ENCODE measurements around the gene ZNF469. TPM values are rescaled to one million over a fixed set of nuclear protein-coding genes. Genes with fewer than 3 reads are reported as not detected.

ZNF469 gene
- total RNA-seq, 4 donors from 2014 or later: 0.03 to 0.16 (median 0.07) TPM

DNA sequence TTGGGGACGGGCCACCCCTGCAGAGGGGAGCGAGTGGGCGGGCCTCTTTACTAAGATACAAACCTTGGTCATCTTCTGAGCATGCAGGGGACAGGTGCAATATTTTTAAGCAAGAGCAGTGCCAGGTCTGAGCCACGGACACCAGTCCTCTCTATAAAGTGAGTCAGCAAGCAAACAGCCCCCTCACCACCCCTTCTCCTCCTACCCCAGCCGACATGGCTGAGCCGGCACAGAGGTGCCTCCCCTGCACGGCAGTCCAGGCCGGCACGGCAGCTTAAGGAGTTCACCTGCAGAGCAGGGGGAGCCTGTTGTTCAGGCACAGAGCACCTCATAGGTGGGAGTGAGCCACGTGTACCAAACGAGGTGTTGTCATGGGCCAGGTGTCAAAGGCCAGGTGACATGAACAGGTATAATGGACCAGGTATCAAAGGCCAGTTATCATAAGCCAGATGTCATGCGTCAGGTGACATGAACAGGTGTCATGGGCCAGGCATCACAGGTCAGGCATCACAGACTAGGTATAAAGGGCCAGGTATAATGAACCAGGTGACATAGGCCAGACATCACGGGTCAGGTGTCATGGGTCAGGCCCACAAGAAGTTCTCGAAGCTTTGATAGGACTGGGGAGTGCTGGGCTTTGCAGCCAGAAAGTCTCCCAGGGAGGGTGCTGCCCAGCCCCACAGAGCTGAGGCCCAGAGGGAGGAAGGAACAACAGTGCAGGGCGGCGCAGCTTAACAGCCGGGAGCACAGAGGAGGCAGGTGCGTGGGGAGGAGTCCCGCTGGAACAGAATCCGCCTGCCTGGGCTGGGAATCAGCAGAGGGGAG lies 42.6 kb upstream of the ZNF469 start:
- no peak for DNase-seq
- H3K9me3 ChIP-seq: no peaks in the 10 kb centered on the region
- H3K27me3 ChIP-seq: peaks cover 0 to 3% (median 0%) of the 10 kb centered on the region in 3 donors
- ATAC-seq: no peak
- no peak overlapping the region for H3K27ac ChIP-seq
- no peak overlapping the region for H3K4me3 ChIP-seq
- intact Hi-C loops (cut with DNase I; ENCODE audit: low total_unique reads): no loop called here
- H3K4me1 ChIP-seq: no peaks in the 10 kb centered on the region
- in situ Hi-C loops (cut with MboI; ENCODE audit: low sequenced_read_pairs in 4 of 4): no loop called here
- H3K36me3 ChIP-seq: no peaks in the 10 kb centered on the region
- TF ChIP-seq POLR2A (IDR thresholded peaks at IDR 0.05): no peak
- TF ChIP-seq, protein P1, sequence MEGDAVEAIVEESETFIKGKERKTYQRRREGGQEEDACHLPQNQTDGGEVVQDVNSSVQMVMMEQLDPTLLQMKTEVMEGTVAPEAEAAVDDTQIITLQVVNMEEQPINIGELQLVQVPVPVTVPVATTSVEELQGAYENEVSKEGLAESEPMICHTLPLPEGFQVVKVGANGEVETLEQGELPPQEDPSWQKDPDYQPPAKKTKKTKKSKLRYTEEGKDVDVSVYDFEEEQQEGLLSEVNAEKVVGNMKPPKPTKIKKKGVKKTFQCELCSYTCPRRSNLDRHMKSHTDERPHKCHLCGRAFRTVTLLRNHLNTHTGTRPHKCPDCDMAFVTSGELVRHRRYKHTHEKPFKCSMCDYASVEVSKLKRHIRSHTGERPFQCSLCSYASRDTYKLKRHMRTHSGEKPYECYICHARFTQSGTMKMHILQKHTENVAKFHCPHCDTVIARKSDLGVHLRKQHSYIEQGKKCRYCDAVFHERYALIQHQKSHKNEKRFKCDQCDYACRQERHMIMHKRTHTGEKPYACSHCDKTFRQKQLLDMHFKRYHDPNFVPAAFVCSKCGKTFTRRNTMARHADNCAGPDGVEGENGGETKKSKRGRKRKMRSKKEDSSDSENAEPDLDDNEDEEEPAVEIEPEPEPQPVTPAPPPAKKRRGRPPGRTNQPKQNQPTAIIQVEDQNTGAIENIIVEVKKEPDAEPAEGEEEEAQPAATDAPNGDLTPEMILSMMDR (IDR thresholded peaks at IDR 0.05 in 4 of 5, conservative IDR thresholded peaks at IDR 0.05 in 1 of 5): no peak

DNA sequence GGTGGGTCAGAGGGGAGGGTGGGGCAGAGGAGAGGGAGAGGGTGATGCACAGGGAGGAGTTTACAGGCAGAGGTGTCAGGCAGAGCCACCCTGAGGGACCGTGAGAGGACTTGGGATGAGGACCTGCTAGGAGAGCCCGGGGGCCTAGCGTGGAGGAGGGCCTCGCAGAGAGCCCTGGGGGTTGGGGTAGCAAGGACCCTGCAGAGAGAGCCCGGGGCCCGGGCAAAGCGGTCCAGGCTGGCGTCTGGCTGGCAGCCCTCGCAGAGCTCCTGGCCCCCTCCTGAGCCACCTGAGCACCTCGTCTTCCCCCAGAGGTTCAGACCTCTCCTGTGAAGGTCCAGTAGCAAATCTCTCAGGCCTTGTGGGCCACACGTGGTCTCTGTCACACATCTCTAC lies 42.0 kb upstream of the ZNF469 start:
- TF ChIP-seq, protein P1 (IDR thresholded peaks at IDR 0.05 in 4 of 5, conservative IDR thresholded peaks at IDR 0.05 in 1 of 5): no peak
- TF ChIP-seq POLR2A (IDR thresholded peaks at IDR 0.05): no peak
- Histone ChIP-seq H3K9me3 (no peaks in the 10 kb centered on the region), H3K4me1 (no peaks in the 10 kb centered on the region), H3K36me3 (no peaks in the 10 kb centered on the region), H3K27me3 (no peaks in the 10 kb centered on the region), H3K4me3 (no peak overlapping the region), H3K27ac (no peak overlapping the region)
- no peak for DNase-seq
- no peak for ATAC-seq
- intact Hi-C loops (cut with DNase I; ENCODE audit: low total_unique reads) (no loop called here), in situ Hi-C loops (cut with MboI; ENCODE audit: low sequenced_read_pairs in 4 of 4) (no loop called here)

DNA sequence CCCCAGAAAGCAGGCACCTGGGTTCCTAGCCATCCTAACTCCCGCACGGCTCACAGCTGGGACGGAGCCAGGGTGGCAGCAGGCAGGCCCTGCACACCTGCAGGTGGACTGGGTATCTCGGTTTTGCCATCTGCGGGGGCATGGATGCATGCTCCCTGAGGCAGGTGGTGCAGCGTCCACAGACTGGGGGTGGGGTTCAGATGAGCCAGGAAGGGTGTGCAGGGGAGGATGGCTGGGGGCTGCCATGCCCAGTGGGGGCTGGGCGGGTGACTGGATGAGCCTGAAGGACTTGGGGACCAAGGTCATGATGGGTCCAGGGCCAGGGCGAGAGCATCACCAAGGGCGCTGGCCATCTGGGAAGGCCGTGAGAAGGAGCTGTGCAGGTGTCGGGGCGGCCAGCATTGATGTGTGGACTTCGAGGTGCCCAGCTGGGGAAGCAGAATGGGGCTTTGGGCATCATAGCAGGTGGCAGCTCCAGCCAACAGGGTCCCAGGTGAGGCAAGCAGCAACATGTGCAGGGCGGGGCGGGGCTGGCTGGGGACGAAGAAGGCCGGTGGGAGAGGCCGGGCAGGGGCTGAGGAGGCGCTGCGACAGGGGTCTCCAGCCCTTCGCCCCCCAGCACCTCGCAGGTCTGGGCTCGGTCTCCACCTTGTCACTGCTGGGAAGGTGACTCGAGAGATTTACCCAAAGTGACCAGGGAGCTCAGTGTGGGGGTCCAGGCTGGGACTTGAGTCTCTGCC lies 41.0 kb upstream of the ZNF469 start:
- in situ Hi-C loops (cut with MboI; ENCODE audit: low sequenced_read_pairs in 4 of 4) (no loop called here), intact Hi-C loops (cut with DNase I; ENCODE audit: low total_unique reads) (no loop called here)
- Histone ChIP-seq H3K4me1 (no peaks in the 10 kb centered on the region), H3K27me3 (no peaks in the 10 kb centered on the region), H3K9me3 (no peaks in the 10 kb centered on the region), H3K4me3 (no peak overlapping the region), H3K27ac (no peak overlapping the region), H3K36me3 (no peaks in the 10 kb centered on the region)
- ATAC-seq: no peak
- no peak for TF ChIP-seq POLR2A (IDR thresholded peaks at IDR 0.05)
- TF ChIP-seq, protein P1 (IDR thresholded peaks at IDR 0.05 in 4 of 5, conservative IDR thresholded peaks at IDR 0.05 in 1 of 5): no peak
- DNase-seq: no peak

DNA sequence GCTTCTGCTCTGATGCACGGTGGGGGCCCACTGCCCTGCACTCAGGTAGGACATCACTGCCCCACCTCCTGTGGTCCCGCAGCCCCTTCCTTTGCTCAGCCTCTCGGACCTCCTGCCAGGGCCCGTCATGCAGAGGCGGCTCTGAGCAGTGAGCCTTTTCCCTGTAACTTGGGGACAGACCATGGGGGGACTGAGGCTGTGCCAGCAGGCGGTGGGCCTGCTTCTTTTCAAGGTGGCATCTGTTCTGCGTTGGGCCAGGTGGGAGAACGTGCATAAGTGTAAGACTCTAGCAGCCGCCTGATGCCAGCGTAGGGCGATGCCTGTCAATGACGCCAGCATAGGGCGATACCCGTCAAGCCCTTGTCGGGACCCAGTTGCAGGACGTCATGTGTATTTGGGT lies 40.3 kb upstream of the ZNF469 start:
- intact Hi-C loops (cut with DNase I; ENCODE audit: low total_unique reads): no loop called here
- no peaks in the 10 kb centered on the region for H3K36me3 ChIP-seq
- no peaks in the 10 kb centered on the region for H3K27me3 ChIP-seq
- TF ChIP-seq POLR2A (IDR thresholded peaks at IDR 0.05): no peak
- H3K4me1 ChIP-seq: no peaks in the 10 kb centered on the region
- DNase-seq (no peak), ATAC-seq (no peak)
- no peak overlapping the region for H3K27ac ChIP-seq
- in situ Hi-C loops (cut with MboI; ENCODE audit: low sequenced_read_pairs in 4 of 4): no loop called here
- H3K9me3 ChIP-seq: no peaks in the 10 kb centered on the region
- no peak overlapping the region for H3K4me3 ChIP-seq

DNA sequence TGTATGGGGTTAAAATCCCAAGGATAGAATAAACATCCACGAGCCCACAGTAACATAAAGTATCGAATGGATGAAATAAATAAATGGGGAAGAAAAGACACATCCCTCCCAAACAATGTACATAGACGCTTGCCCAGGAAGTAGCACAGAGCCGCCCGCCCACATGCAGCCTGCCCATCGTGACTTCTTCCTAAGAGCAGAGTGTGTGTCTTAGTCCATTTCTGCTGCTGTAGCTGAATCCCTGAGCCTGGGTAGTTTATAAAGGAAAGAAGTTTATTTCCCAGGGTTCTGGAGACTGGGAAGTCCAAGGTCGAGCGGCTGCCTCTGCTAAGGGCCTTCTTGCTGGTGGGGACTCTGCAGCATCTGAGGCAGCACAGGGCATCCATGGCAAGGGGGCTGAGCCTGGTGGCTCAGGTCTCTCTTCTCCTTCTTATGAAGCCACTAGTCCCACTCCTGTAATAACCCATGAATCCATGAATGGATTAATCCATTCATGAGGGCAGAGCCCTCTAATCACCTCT lies 39.4 kb upstream of the ZNF469 start:
- intact Hi-C loops (cut with DNase I; ENCODE audit: low total_unique reads): no loop called here
- no peaks in the 10 kb centered on the region for H3K9me3 ChIP-seq
- no peaks in the 10 kb centered on the region for H3K36me3 ChIP-seq
- TF ChIP-seq POLR2A (IDR thresholded peaks at IDR 0.05): no peak
- in situ Hi-C loops (cut with MboI; ENCODE audit: low sequenced_read_pairs in 4 of 4): no loop called here
- DNase-seq: no peak
- no peak overlapping the region for H3K4me3 ChIP-seq
- ATAC-seq: no peak
- no peak overlapping the region for H3K27ac ChIP-seq
- no peaks in the 10 kb centered on the region for H3K4me1 ChIP-seq
- no peaks in the 10 kb centered on the region for H3K27me3 ChIP-seq
